GM04503 (cell line): ENCODE measurements around the gene CLTC.

Experiments used
- DNase-seq: peaks from one replicate; pipeline ENCODE4 v3.0.0-alpha.2; 2012; ENCODE audit warnings: low read depth

Gene CLTC

DNA sequence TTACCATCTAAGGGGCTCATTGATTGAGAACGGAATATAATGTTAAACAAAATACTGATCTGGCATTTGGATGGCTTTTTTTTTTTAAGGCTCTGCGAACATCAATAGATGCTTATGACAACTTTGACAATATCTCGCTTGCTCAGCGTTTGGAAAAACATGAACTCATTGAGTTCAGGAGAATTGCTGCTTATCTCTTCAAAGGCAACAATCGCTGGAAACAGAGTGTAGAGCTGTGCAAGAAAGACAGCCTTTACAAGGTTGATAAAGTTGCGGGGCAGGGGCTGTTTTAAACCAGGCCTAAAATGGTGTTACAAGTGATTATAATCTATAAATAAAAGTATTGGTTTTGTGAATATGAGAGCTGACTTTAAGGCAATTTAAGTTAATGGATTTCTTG is 65.3 kb downstream of the CLTC start:
- DNase-seq = no peak

DNA sequence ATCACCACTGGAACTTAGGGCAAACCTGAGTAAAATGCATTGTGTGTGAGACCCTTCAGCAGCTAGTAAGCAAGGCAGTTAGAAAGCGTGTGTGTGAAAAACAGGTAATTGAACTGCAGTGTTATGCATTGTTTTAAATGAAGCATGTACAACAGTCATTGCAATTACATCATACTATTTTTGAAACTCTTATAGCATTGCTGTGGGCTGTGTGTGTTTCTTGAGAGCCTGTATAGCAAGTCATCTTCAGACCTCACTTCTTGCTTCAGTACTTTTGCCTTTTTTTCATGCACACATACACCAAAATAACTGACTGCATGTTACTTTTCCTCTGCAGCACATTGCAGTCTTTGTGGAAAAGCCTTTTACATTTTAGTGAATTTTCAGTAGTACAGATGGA is 68.3 kb downstream of the CLTC start:
- no peak for DNase-seq

DNA sequence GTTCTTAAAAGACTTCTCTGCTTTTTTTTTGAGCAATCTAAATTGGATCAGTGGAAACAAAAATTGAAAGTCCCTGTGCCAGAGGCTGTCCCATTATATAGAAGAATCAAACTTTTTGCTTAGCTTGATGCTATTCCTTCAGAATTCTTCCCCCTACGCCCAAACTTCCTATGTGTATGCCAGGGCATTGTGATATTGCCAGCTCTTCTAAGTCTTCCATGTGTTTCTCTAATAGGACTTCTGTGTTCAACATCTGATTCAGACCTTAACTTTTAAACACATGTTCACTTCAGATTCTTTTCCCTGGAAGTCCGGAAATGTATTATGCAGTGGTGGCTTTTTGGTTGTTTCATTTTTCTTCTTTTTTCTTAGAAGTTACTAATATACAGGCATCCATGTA is 68.8 kb downstream of the CLTC start:
- DNase-seq = no peak

DNA sequence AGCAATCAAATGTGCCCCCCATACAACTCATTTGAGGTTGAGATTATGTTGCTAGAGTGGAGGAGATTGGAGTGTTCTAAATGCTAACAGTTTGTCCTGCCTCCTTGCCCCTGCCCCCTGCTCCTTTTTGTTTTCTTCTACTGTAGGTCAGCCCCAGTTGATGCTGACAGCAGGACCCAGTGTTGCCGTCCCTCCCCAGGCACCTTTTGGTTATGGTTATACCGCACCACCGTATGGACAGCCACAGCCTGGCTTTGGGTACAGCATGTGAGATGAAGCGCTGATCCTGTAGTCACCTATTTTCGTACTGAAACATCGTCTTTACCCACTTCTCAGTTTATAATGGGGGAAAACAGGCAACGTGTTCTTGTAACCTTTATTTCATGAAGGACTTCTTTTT is 73.9 kb downstream of the CLTC start:
- DNase-seq = no peak

DNA sequence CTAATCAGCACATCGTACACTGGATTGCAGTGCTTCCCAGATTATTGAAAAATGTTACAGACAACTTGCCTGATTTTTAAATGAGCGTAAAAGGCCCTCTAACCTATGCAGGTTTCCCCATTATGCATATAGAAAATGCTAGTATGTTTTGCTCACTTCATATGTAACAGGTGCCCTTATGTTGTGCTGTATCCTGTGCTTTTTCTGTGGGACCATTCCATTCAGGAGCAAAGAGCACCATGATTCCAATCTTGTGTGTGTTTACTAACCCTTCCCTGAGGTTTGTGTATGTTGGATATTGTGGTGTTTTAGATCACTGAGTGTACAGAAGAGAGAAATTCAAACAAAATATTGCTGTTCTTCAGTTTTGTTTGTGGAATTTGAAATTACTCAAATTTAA is 74.6 kb downstream of the CLTC start:
- no peak for DNase-seq

DNA sequence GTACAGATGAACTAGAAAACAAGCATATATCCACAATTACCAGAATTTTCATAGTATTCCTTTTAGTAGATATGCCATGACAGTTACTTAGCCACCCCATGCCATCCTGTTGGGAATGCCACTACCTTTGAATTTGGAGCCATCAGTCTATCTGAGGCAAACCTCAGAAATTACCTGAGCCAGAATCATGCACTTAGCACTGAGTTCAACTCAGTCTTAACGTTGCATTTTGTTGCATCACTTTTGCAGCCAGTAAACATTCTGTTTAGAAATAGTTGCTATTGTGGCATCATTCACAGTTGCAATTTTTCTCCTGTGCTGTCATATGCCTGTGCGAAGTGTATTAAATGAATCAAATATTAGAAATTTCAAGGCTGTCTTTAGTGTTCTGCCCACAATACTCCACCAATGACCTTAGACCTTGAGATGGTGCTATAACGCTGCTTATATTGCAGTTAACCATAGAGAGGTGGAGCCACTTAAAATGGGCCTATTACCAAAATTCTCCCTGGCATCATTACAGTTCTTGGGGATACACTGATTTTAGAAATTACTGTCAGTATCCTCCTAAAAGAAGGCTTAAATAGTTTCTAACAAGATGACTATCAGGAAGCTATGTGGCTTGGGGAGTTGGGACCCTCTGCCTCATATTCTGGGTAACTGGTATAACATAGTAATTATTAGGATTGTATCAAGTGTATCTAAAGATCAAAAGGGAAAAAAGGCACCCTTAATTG is 76.4 kb downstream of the CLTC start:
- DNase-seq = no peak

DNA sequence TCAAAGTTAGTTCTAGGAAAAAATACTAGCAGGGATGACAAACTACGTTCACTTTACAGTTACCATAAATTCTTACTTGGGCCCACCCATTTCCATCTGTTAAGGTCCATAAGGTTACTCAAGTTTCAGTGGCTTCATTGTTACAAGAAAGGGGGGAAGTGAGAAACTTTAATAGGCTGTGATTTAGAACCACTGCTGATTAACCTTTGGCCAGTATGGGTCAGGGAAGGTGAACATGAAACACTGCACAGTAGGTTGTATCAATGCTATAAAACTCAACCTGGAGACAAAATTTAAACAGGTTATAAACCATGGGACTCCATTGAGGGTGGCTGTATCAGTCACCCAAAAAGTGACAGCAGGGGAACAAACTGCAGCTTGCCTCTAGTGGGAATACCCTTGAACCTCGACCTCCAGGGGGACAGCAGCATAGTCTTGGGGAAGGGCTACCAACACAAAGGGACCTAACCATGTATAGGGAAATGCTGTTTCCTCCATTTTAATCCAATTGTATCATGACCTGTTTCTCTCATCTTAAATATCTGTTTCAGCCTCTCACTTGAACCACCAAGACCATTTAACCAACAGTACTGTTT is 77.1 kb downstream of the CLTC start:
- DNase-seq = no peak

DNA sequence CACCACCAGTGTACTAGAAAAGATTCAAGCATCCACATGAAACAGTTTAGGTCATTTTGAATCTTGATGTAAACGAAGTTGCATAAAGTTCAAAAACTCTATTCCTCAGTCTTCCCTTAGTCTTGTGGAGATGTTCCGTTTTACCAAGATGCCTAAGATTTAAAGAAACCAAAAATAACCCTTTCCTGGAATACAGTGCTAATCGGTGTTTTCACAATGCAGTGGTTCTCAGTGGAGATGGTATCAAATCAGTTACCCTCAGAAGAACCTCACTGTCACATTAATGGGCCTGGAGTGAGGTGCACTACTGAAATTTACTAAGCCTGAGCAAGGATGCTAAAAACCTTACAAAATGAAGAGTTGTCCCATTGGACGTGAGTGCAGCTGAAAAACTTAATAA is 78.4 kb downstream of the CLTC start:
- DNase-seq = no peak

DNA sequence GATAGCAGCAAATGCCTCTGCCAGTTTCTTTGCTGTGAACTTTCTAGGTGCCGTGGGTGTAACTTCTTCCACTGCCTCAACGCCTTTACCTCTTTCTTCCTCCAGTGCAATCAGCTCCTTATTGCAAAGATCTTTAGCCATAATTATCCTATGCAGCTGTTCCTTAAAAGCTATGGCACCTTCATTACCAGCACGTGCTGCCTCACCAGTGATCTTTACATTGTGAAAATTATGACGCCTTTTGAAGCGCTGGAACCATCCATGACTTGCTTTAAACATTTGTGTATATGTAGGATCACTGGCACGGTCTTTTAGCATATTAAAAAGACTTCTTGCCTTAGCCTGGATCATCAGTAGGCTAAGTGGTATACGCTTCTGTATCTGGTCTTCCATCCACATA is 79.5 kb downstream of the CLTC start:
- DNase-seq = no peak

DNA sequence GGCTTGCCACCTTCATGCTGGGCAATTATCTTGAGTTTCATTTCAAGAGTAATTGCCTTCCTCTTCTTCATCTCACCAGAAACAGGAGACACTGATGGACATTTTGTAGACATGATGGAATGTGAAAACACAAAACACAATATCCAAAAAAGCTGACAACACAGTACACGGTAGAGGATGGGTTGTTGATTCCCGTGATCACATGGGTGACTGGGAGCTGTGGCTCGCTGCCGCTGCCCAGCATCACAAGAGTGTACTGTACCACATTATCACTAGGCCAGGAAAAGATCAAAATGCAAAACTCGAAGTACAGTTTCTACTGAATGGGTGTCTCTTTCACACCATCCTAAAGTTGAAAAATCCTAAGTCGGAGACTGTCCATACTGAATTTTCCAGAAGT is 80.1 kb downstream of the CLTC start:
- no peak for DNase-seq

DNA sequence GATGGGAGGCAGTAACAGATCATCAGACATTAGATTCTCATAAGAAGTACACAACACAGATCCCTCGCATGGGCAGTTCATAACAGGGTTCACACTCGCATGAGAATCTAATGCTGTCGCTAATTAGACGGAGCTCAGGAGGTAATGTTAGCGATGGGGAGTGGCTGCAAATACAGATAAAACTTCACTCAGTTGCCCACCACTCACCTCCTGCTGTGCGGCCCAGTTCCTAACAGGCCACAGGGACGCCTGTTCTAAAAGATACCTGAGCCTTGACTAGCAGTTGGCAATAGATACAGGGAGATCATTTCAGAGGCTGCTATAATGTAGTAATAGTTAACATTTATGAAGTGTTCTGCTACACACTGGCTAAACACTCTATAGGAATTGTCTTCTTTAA is 82.6 kb downstream of the CLTC start:
- DNase-seq = no peak

DNA sequence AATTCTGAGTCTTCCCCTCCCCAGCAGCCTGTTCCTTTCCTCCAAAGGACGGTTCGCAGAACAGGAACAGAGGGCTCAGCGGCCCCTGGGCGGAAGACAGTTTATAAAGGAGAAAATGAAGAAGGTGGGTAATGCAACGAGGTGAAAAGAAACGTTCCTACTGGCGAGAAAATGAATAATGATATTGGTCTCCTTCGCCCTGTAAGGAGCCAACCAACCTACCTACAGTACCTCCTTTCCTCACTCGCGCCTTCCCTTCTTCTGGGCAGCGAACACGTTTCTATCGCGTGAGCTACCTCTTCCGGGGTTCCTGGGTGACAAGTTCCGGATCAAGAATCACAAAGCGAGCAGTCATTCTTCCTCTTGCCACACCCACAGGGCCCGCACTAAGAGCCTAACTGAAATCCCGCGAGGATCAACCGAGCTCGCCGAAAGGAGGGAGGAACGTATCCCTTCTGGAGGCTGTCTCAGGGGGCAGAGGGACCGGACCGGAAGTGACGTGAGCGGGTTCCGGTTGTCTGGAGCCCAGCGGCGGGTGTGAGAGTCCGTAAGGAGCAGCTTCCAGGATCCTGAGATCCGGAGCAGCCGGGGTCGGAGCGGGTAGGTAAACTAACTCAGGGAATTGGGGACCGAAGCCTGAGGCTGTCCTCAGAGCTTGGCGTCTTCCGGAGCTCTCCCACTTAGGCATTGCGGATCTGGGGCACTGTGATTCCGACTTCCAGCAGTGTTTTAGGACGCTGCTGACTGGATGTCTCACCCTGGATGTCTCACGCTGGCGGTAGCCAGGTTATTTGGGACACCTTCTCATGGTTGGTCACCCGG is 87.7 kb downstream of the CLTC start, which contains the start of the genes PTRH2 and VMP1:
Gene PTRH2, minus strand, starts transcription at position 282 of the 822 bp plus-strand sequence. CDS start 9,452 bp downstream, outside the sequence.
Gene VMP1, plus strand, starts transcription at position 506 of the 822 bp plus-strand sequence. CDS start 23,793 bp downstream, outside the sequence.
- peak; percentile 99 for DNase-seq

DNA sequence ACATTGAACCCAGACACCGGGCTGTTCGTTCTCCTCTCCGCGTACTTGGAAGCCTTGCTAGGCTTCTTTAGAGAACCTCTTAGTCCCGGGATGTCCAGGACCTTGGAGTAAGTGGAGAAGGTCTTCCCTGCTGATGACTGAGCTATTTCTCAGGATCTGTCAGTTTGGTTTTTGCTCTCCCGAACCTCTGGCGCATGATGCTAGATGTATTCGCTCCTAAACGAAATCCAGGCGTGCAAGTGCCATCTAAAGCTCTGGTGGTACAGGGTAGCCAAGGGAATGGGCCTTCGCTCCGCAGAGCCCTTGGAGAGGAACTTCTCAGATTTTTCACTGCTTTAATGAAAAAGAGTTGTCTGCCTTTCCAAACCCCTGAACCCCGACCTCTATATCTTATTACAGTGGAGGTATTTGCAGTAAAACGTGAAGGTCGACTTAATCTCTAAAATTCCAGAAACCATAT is 88.3 kb downstream of the CLTC start:
- no peak for DNase-seq

DNA sequence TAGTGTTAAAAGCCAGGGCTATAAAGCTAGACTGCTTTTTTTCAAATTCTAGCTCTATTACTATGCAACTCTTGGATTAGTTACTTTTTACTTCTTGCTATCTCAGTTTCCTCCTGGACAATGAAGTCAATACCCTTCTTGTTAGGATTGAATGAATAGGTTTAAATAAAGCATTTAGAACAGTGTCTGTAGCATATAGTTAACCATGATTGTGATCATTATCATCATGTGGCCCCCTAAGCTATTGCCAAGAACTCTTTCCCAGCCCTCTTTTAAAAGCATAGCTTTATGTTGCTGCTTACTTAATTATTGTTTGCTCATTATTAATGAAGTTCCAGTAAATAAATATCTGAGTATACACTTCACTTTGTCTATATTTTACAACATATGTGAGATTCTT is 92.2 kb downstream of the CLTC start:
- DNase-seq = no peak

DNA sequence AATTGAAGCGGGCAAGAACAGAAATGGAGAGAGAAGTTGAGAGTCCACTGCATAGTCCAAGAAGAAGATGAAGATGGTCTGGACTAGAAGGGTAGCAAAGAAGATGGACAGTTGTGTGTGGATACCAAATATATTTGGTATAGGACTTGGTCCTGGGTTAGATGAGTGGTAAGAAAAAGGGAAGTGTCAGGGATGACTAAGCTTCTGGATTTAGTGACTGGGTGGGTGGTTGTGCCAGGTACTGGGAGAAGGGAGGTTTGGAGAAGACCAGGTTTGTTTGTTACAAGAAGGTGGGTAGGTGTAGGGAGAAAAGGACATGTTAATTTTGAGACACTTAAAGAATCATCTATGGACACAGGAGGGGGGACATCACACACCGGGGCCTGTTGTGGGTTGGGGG is 93.2 kb downstream of the CLTC start:
- DNase-seq = no peak

DNA sequence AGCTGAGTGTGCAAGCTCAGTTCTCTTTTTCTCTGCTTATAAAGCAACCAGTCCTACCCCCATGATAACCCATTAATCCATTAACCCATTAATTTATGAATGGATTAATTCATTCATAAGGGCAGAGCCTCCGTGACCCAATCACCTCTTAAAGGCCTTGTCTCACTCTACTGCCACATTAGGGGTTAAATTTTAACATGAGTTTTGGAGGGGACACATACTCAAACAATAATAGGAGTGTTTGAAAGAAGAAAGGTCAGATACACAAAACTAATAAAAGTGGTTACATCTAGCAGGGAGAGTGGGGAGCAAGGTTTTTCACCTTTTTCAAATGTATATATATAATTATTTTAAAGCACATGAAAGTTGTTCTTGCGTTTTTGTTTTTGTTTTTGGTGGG is 94.6 kb downstream of the CLTC start:
- DNase-seq = no peak

DNA sequence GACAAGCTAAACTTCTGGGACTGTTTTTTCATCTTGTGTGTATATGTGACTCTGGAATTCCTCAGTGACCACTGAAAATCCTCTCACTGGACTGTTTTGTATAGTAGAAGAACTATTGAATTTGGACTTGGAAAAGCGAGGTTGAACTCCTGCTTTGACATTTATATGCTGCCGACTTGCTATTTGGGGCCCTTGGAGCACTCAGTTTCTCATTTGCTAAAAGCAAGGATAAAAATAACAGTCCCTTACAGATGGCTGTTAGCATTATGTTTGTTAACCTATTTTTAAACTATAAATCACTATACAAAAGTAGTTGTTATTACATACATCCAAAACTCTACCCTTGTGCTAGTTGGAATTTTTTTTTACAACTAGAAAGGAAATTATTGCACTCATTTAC is 96.7 kb downstream of the CLTC start:
- no peak for DNase-seq

DNA sequence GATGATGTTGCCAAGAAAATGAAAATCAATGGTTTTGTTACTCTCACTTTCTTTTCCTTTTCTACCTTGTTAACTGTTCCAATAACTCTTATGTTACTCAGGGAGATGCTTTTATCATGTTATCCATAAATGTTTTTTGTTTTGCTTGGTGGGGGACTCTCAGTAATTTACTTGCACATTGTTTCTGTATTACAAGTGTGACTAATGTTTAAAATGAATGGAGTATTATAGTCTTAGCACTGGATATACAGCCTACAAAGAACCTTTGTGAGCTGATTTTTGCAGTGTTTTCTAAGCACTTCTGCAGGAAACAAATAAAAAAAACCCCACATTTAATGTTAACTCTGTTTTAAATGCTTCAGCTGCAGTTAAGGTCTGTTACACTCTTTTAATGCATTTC is 99.8 kb downstream of the CLTC start:
- no peak for DNase-seq

DNA sequence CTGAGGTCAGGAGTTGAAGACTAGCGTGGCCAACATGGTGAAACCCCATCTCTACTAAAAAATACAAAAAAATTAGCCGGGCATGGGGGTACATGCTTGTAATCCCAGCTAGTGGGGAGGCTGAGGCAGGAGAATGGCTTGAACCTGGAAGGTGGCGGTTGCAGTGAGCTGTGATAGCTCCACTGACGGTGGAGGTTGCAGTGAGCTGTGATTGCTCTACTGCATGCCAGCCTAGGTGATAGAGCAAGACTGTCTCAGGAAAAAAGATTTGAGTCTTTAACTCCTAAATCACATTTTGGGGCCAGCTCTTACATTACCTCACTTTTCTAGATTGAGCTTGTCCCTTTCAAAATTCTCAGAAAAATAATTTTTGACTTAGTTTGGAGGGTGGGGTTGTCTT is 102.9 kb downstream of the CLTC start:
- DNase-seq = no peak

DNA sequence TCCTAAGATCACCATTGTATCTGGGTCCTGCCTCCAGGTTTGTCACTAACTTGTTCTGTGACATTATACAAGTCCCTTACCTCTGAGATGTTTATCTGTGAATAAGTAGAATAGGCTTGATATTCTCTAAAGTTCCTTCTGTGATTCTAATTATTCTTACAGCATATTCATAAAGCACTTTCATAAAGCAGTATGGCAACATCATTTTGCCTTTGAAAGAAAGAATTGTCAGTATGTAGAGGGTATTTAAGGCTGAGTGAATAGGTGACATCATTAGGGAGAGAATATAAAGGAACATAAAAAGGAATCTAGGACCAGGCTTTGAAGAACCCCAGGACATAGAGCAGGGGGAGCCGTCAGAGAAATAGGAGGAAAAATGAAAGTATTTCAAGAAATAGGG is 103.3 kb downstream of the CLTC start:
- no peak for DNase-seq

DNA sequence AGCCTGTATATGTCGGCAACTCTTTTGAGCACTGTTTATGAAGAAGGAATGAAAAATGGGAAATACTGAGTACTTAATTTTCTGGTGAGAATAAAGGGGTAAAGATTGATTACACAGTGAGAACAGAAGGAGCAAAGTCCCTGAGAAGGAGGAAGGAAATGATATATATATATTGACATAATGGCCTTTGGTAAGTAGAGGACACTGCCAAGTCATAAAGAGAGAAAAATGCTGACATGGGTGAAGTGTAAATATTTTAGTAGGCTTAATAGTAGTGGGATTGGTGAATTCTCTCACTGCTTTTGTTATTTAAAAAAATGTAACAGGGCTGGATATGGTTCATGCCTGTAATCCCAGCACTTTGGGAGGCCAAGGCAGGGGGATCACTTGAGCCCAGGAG is 103.9 kb downstream of the CLTC start:
- no peak for DNase-seq

DNA sequence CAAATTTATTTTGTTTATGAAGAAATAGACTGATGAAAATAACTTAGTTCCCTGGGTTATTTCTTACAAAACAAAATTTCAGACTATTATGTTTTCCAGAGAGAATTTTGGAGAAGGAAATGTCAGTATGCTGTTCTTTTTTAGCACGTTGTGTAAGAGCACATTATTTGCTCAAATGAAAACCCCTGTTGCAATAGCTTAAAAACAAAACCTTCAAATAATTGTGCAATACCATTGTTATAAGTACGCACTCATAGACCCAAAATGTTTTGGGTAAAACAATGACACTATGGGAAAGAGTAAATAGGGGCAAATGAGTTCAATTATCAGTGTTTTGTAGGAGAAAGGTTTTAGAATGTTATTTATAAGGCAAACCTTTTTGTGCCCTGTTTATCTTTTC is 106.0 kb downstream of the CLTC start:
- DNase-seq = peak; percentile 33
